EL (cell line): ENCODE data around the gene ZNF582.
"Not testable (repeated sequence)": the region's sequence is repeated elsewhere in the genome, so short reads cannot be mapped to it uniquely, and the experiment has no call there.

Source experiments
- DNase-seq: peaks from one replicate; pipeline ENCODE4 v3.0.0-alpha.2; 2016

ZNF582 gene

GRCh38 chr19:56350416-56351045, 42.8 kb downstream of the ZNF582 start:
- peak; percentile 43 for DNase-seq

DNA sequence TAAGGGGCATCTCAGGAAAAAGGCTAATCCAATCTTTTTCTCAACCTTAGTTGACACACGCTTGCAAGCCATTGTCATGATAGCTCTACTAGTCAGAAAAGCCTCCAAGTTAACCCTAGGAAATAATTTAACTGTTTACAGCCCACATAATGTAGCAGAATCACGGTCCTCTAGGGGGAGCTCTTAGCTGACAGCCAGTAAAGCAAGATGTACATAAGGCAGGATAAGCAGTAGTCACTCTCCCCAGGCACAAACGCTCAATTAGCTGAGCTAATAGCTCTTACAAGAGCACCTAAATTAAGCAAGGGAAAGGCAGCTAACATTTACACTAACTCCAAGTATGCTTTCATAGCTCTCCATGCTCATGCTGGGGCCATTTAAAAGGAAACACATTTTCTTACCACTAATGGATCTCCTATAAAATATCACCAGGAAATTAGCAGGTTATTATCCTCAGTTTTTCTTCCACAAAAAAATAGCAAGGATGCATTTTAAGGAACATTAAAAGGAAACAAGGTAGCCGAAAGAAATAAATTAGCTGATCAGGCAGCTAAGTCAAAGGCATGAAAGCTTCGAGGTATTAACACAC, 45.0 kb downstream of the ZNF582 start:
- peak; percentile 22 for DNase-seq

DNA sequence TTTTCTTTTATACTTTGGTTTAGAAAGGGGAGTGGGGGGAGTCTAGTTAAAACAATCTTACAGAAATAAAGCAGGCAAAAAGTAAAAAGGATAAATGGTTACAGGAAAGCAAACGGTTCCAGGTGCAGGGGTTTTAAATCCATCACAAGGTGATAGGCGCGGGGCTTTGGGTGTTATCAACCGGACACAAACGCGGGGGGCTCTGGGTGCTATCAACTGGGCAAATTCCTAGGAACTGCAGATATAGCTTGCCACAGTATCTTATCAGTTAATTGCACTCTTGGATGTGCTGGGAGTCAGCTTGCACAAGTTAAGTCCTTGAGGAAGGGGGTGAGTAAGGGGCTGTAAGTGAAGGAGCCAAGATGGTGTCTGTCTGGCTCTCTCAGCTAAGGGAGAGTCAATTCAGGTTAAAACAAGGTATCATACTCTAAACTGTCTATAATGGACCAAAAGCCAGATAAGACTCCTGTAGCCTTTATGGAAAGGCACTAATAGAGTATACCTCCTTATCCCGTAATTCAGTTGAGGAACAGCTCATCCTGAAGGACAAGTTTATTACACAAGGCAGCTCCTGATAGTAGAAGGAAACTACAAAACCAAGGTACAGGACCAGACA, 46.1 kb downstream of the ZNF582 start:
- DNase-seq, result no peak

- no peak for DNase-seq
Measured at GRCh38 chr19:56341948-56342347, 51.4 kb downstream of the ZNF582 start.

DNA sequence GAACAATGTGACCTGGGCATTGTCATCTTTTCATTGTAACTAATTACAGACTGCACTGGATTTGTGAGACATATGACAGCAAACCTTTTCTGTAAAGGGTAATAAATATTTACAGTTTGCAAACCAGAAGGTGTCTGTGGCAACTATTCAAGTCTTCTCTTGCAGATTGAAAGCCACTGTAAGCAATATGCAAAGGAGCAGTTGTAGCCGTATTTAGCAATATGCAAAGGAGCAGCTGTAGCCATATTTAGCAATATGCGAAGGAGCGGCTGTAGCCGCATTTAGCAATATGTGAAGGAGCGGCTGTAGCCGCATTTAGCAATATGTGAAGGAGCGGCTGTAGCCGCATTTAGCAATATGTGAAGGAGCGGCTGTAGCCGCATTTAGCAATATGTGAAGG, 54.3 kb downstream of the ZNF582 start:
- DNase-seq, result not testable (repeated sequence)

- not testable (repeated sequence) for DNase-seq
Measured at GRCh38 chr19:56337077-56337476, 56.3 kb downstream of the ZNF582 start.

GRCh38 chr19:56335371-56335770, 58.0 kb downstream of the ZNF582 start:
- not testable (repeated sequence) for DNase-seq

GRCh38 chr19:56333506-56333905, 59.8 kb downstream of the ZNF582 start:
- DNase-seq, result peak; percentile 59
